Measurements from ENCODE around the gene MGST3. TPM values are rescaled to one million over a fixed set of nuclear protein-coding genes. Genes with fewer than 3 reads are reported as not detected.
A peak's percentile ranks its signal among the peaks of the same experiment; 100 is the strongest.

The MGST3 gene
- total RNA-seq, 1 experiment from 2014 or later = 90.1 TPM

DNA sequence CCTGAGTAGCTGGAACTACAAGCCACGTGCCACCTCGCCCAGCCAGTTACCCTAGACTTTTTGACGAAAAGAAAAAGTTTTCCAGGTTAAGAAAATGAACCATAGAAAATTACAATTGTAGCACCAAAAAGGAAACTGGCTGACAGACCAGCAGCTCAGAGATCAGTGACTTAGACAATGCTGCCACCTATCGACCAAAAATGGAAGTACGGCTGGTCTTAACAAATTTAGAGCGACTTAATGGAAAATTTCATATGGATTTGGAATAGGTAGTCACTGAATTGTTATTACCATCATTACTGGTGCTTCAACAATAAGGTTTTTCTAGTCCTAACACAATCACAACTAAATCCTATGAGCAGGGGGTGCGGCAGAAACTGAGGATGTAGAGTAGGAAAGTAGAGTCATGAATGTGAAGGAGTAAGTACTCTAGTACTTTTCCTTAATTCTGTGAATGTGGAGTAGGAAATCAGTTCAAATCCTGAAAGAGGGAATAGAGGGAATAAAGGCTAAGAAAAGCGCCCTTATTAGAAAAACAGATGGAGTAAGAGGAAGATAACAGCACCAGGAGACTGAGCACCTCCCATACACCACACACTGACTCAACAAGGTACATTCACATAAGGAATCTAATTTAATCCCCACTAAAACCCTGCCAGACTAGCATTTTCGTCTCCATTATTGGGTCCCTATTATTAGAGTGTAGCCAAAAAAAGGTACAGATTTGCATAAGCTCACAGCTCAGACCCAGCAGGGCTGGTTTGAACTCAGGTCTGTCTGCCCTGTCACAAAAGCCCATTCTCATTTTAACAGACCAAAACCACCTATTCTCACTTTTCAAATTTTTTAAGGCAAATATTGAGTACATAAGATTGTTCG is 37.9 kb upstream of the MGST3 start:
- Histone ChIP-seq H2AFZ (no peak overlapping the region), H3K79me2 (ENCODE audit: low read depth) (no peaks in the 10 kb centered on the region), H3K4me3 (no peak overlapping the region), H3K9me2 (ENCODE audit: insufficient read depth) (no peaks in the 10 kb centered on the region), H3K9me3 (ENCODE audit: insufficient read depth, low read depth) (no peaks in the 10 kb centered on the region), H3K27ac (no peak overlapping the region), H3K4me2 (no peak overlapping the region), H3K36me3 (ENCODE audit: low read depth) (no peaks in the 10 kb centered on the region), H3F3A (ENCODE audit: insufficient read depth, low read depth) (no peaks in the 10 kb centered on the region), H4K20me1 (ENCODE audit: insufficient read depth) (no peaks in the 10 kb centered on the region), H3K27me3 (ENCODE audit: insufficient read depth, low read depth) (peaks cover 13% of the 10 kb centered on the region), H3K4me1 (replicated peaks; ENCODE audit: insufficient read depth) (peaks cover 5% of the 10 kb centered on the region)
- CTCF ChIA-PET = interaction anchor here (1.3 kb wide), 1 partner anchor 200 kb away, joined by 4 read pairs; no protein-coding TSS in a partner anchor
- DNase-seq = peak; percentile 61 to 65
- BruUV-seq (replicated peaks) = no TSS peak
- intact Hi-C loops (cut with micrococcal nuclease; ENCODE audit: unreplicated experiment) = loop anchor here (1.0 to 5.0 kb wide), 4 partner anchors 200 to 479 kb away; no protein-coding TSS in a partner anchor
- TF ChIP-seq EZH2 (IDR thresholded peaks at IDR 0.05; ENCODE audit: low read depth) = no peak
- TF ChIP-seq CTCF (conservative IDR thresholded peaks at IDR 0.05) = peak; percentile 94
- POLR2A ChIA-PET (ENCODE audit: unreplicated experiment) = no interaction called here

- Histone ChIP-seq H3K9me3 (ENCODE audit: insufficient read depth, low read depth) (no peaks in the 10 kb centered on the region), H3K9me2 (ENCODE audit: insufficient read depth) (no peaks in the 10 kb centered on the region), H3K4me1 (replicated peaks; ENCODE audit: insufficient read depth) (peaks cover 9% of the 10 kb centered on the region), H3K4me2 (no peak overlapping the region), H3K79me2 (ENCODE audit: low read depth) (no peaks in the 10 kb centered on the region), H3K27me3 (ENCODE audit: insufficient read depth, low read depth) (peaks cover 4% of the 10 kb centered on the region; the same call in 1 of the 2 replicates), H2AFZ (no peak overlapping the region), H4K20me1 (ENCODE audit: insufficient read depth) (no peaks in the 10 kb centered on the region), H3K36me3 (ENCODE audit: low read depth) (no peaks in the 10 kb centered on the region), H3K27ac (no peak overlapping the region), H3F3A (ENCODE audit: insufficient read depth, low read depth) (peaks cover 8% of the 10 kb centered on the region; the same call in 1 of the 2 replicates), H3K4me3 (no peak overlapping the region)
- TF ChIP-seq EZH2 (IDR thresholded peaks at IDR 0.05; ENCODE audit: low read depth) = no peak
- TF ChIP-seq CTCF (conservative IDR thresholded peaks at IDR 0.05) = no peak
- no TSS peak for BruUV-seq (replicated peaks)
- ChIA-PET POLR2A (ENCODE audit: unreplicated experiment) (no interaction called here), CTCF (no interaction called here)
- DNase-seq = no peak
- intact Hi-C loops (cut with micrococcal nuclease; ENCODE audit: unreplicated experiment) = no loop called here
These were observed 35.6 kb upstream of the MGST3 start for GRCh38 chr1:165595246-165595938.

- no TSS peak for BruUV-seq (replicated peaks)
- POLR2A ChIA-PET (ENCODE audit: unreplicated experiment) = interaction anchor here (0.5 to 0.6 kb wide), 5 partner anchors 18 to 1624 kb away, joined by 3 to 6 read pairs (median 4); no protein-coding TSS in a partner anchor
- peak; percentile 89 for DNase-seq
- intact Hi-C loops (cut with micrococcal nuclease; ENCODE audit: unreplicated experiment) = loop anchor here (1.0 kb wide), 1 partner anchor 33 kb away; the partner anchor contains the start of gene MGST3
- H3K36me3 ChIP-seq (ENCODE audit: low read depth) = no peaks in the 10 kb centered on the region
- no peaks in the 10 kb centered on the region for H3K9me3 ChIP-seq (ENCODE audit: insufficient read depth, low read depth)
- H4K20me1 ChIP-seq (ENCODE audit: insufficient read depth) = no peaks in the 10 kb centered on the region
- peak overlapping the region; percentile 77 for H2AFZ ChIP-seq
- CTCF ChIA-PET = interaction anchor here (0.6 kb wide), 1 partner anchor 19 kb away, joined by 3 read pairs; no protein-coding TSS in a partner anchor
- H3F3A ChIP-seq (ENCODE audit: insufficient read depth, low read depth) = peaks cover 8% of the 10 kb centered on the region; the same call in 1 of the 2 replicates
- no peaks in the 10 kb centered on the region for H3K79me2 ChIP-seq (ENCODE audit: low read depth)
- TF ChIP-seq CTCF (conservative IDR thresholded peaks at IDR 0.05) = no peak
- TF ChIP-seq EZH2 (IDR thresholded peaks at IDR 0.05; ENCODE audit: low read depth) = no peak
- peak overlapping the region; percentile 56 for H3K27ac ChIP-seq
- peaks cover 9% of the 10 kb centered on the region for H3K4me1 ChIP-seq (replicated peaks; ENCODE audit: insufficient read depth)
- peak overlapping the region; percentile 83 for H3K4me2 ChIP-seq
- H3K9me2 ChIP-seq (ENCODE audit: insufficient read depth) = no peaks in the 10 kb centered on the region
- H3K4me3 ChIP-seq = peak overlapping the region; percentile 60
- no peaks in the 10 kb centered on the region for H3K27me3 ChIP-seq (ENCODE audit: insufficient read depth, low read depth)
These were observed 33.0 kb upstream of the MGST3 start for GRCh38 chr1:165597883-165598675.

Data from PC-9 (cell line).